ENCODE measurements around the gene CRIM1.

The CRIM1 gene

DNA sequence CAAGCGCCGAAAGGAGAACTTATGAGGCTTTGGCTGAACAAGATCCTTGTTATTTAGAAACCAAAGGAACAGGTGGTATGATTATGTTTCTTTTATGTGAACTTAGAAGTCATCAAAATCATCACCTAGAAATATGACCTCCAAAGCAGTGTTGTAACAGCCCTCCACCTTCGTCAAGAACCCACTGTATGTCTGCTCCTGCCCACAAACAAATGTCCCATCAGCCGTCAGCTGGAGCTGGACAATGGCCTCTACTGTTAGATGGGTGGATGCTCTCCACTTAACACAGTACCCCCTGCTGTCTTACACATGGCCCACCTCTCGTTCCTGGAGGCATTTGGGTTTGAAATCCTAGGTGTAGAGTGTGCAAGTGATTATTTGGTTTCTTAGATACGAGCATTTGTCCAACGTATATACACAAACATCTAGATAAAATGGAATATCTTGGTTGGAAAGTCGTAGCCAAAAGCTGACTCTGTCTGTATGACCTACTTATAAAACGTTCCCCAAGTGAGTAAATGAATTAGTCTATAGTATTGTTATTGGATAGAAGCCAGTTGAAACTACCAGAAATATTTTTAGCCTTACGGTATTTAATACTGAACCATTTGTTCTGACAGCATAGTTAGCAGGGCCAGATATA lies 113.0 kb downstream of the CRIM1 start:
- TF ChIP-seq CSDC2 (CRISPR knock-in tag; IDR thresholded peaks at IDR 0.05): no peak; the same call in 1 of the 2 replicates
- peak; percentile 54 for TF ChIP-seq ISL1 (CRISPR knock-in tag; IDR thresholded peaks at IDR 0.05)
- 0 out of 2 replicates have a peak, but pooled peaks have one; percentile 56 for TF ChIP-seq ZFP3 (CRISPR knock-in tag; IDR thresholded peaks at IDR 0.05)
- TF ChIP-seq, protein P1, sequence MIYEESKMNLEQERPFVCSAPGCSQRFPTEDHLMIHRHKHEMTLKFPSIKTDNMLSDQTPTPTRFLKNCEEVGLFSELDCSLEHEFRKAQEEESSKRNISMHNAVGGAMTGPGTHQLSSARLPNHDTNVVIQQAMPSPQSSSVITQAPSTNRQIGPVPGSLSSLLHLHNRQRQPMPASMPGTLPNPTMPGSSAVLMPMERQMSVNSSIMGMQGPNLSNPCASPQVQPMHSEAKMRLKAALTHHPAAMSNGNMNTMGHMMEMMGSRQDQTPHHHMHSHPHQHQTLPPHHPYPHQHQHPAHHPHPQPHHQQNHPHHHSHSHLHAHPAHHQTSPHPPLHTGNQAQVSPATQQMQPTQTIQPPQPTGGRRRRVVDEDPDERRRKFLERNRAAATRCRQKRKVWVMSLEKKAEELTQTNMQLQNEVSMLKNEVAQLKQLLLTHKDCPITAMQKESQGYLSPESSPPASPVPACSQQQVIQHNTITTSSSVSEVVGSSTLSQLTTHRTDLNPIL (CRISPR knock-in tag; IDR thresholded peaks at IDR 0.05; ENCODE audit: low read depth): 0 out of 2 replicates have a peak, but pooled peaks have one; percentile 41
- TF ChIP-seq, protein P2, sequence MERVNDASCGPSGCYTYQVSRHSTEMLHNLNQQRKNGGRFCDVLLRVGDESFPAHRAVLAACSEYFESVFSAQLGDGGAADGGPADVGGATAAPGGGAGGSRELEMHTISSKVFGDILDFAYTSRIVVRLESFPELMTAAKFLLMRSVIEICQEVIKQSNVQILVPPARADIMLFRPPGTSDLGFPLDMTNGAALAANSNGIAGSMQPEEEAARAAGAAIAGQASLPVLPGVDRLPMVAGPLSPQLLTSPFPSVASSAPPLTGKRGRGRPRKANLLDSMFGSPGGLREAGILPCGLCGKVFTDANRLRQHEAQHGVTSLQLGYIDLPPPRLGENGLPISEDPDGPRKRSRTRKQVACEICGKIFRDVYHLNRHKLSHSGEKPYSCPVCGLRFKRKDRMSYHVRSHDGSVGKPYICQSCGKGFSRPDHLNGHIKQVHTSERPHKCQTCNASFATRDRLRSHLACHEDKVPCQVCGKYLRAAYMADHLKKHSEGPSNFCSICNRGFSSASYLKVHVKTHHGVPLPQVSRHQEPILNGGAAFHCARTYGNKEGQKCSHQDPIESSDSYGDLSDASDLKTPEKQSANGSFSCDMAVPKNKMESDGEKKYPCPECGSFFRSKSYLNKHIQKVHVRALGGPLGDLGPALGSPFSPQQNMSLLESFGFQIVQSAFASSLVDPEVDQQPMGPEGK (CRISPR knock-in tag; IDR thresholded peaks at IDR 0.05; ENCODE audit: borderline replicate concordance): no peak; the same call in 1 of the 2 replicates
- ATAC-seq: peak; percentile 53

DNA sequence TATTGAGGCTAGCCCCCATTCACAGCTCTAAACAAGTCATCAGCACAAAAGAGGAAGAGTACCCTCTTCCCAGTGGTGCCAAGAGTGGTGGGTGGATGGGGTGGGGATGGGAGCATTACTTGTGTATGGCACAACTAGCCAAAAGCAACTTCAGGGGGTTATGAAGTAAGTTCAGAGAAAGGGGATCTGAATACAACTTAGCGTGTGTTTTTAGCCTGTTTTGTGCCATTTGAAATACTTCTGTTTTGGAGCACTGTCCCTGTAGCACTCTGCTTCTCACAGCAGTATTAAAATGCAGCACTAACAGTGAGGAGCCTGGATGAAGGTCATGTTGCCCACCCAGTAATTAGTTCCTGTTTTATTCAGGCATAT lies 113.5 kb downstream of the CRIM1 start:
- no peak; the same call in 2 of the 3 replicates for ATAC-seq
- TF ChIP-seq PPARA (CRISPR knock-in tag; IDR thresholded peaks at IDR 0.05; ENCODE audit: borderline replicate concordance) (no peak), CSDC2 (CRISPR knock-in tag; IDR thresholded peaks at IDR 0.05) (peak; percentile 10)

GRCh38 chr2:36469710-36470109 lies 114.1 kb downstream of the CRIM1 start:
- no peak for TF ChIP-seq ZFP30 (CRISPR knock-in tag; IDR thresholded peaks at IDR 0.05)
- ATAC-seq: no peak

DNA sequence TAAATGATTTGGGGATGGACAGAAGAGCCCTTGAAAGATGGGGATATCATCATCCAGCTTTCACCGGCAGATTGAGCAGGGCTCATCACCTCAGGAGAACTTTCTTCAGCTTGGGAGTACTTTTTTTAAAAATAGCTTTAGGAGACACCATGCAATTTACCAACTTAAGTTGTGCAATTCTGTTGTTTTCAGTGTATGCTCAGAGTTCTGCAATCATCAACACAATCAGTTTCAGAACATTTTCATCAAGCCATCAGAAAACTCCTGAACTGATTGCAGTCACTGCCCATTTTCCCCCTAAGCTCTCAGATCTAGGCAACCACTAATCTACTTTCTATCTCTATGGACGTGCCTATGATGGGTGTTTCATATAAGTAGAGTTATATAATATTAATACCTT lies 117.7 kb downstream of the CRIM1 start:
- no peak for ATAC-seq
- TF ChIP-seq GLIS3 (CRISPR knock-in tag; IDR thresholded peaks at IDR 0.05) (no peak), ISL1 (CRISPR knock-in tag; IDR thresholded peaks at IDR 0.05) (no peak), RARB (CRISPR knock-in tag; IDR thresholded peaks at IDR 0.05) (no peak), ZFP3 (CRISPR knock-in tag; IDR thresholded peaks at IDR 0.05) (no peak), TCF4 (CRISPR knock-in tag; IDR thresholded peaks at IDR 0.05; ENCODE audit: borderline replicate concordance) (no peak), BACH2 (CRISPR knock-in tag; IDR thresholded peaks at IDR 0.05; ENCODE audit: borderline replicate concordance) (no peak), ZNF565 (CRISPR knock-in tag; conservative IDR thresholded peaks at IDR 0.05; ENCODE audit: low read depth) (no peak)
- TF ChIP-seq, protein P3, sequence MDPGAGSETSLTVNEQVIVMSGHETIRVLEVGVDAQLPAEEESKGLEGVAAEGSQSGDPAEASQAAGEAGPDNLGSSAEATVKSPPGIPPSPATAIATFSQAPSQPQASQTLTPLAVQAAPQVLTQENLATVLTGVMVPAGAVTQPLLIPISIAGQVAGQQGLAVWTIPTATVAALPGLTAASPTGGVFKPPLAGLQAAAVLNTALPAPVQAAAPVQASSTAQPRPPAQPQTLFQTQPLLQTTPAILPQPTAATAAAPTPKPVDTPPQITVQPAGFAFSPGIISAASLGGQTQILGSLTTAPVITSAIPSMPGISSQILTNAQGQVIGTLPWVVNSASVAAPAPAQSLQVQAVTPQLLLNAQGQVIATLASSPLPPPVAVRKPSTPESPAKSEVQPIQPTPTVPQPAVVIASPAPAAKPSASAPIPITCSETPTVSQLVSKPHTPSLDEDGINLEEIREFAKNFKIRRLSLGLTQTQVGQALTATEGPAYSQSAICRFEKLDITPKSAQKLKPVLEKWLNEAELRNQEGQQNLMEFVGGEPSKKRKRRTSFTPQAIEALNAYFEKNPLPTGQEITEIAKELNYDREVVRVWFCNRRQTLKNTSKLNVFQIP (CRISPR knock-in tag; IDR thresholded peaks at IDR 0.05; ENCODE audit: borderline replicate concordance, low read depth): no peak

DNA sequence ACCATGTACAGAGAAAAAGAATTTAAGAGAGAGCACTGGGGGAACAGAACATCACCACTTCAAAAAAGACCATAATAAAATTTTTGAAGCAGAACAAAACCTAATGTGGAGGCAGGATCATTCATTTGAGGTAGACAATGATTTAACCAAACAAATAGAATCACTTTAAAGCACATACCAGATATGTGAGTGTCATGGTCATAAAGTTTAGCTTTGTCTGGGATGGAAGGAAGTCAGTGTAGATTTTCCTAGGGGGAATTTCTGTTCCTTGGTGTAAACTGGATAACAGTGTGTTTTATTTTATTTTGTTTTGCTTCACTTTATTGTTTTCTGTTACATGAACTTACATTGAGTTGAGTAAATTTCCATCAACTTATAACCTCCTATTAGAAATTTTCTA lies 120.8 kb downstream of the CRIM1 start:
- TF ChIP-seq, protein P4, sequence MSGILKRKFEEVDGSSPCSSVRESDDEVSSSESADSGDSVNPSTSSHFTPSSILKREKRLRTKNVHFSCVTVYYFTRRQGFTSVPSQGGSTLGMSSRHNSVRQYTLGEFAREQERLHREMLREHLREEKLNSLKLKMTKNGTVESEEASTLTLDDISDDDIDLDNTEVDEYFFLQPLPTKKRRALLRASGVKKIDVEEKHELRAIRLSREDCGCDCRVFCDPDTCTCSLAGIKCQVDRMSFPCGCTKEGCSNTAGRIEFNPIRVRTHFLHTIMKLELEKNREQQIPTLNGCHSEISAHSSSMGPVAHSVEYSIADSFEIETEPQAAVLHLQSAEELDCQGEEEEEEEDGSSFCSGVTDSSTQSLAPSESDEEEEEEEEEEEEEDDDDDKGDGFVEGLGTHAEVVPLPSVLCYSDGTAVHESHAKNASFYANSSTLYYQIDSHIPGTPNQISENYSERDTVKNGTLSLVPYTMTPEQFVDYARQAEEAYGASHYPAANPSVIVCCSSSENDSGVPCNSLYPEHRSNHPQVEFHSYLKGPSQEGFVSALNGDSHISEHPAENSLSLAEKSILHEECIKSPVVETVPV (CRISPR knock-in tag; IDR thresholded peaks at IDR 0.05): no peak
- no peak for TF ChIP-seq CSDC2 (CRISPR knock-in tag; IDR thresholded peaks at IDR 0.05)
- TF ChIP-seq TCF4 (CRISPR knock-in tag; IDR thresholded peaks at IDR 0.05; ENCODE audit: borderline replicate concordance): no peak
- TF ChIP-seq ZNF8 (CRISPR knock-in tag; IDR thresholded peaks at IDR 0.05): no peak
- TF ChIP-seq ARNTL (CRISPR knock-in tag; IDR thresholded peaks at IDR 0.05; ENCODE audit: borderline replicate concordance, low read depth): no peak
- TF ChIP-seq, protein P2 (CRISPR knock-in tag; IDR thresholded peaks at IDR 0.05; ENCODE audit: borderline replicate concordance): no peak
- TF ChIP-seq ZFP3 (CRISPR knock-in tag; IDR thresholded peaks at IDR 0.05): no peak
- TF ChIP-seq GLIS3 (CRISPR knock-in tag; IDR thresholded peaks at IDR 0.05): no peak
- no peak for TF ChIP-seq ISL1 (CRISPR knock-in tag; IDR thresholded peaks at IDR 0.05)
- no peak for TF ChIP-seq BACH2 (CRISPR knock-in tag; IDR thresholded peaks at IDR 0.05; ENCODE audit: borderline replicate concordance)
- no peak for TF ChIP-seq TOX (CRISPR knock-in tag; IDR thresholded peaks at IDR 0.05; ENCODE audit: borderline replicate concordance)
- TF ChIP-seq, protein P3 (CRISPR knock-in tag; IDR thresholded peaks at IDR 0.05; ENCODE audit: borderline replicate concordance, low read depth): no peak
- TF ChIP-seq, protein P5, sequence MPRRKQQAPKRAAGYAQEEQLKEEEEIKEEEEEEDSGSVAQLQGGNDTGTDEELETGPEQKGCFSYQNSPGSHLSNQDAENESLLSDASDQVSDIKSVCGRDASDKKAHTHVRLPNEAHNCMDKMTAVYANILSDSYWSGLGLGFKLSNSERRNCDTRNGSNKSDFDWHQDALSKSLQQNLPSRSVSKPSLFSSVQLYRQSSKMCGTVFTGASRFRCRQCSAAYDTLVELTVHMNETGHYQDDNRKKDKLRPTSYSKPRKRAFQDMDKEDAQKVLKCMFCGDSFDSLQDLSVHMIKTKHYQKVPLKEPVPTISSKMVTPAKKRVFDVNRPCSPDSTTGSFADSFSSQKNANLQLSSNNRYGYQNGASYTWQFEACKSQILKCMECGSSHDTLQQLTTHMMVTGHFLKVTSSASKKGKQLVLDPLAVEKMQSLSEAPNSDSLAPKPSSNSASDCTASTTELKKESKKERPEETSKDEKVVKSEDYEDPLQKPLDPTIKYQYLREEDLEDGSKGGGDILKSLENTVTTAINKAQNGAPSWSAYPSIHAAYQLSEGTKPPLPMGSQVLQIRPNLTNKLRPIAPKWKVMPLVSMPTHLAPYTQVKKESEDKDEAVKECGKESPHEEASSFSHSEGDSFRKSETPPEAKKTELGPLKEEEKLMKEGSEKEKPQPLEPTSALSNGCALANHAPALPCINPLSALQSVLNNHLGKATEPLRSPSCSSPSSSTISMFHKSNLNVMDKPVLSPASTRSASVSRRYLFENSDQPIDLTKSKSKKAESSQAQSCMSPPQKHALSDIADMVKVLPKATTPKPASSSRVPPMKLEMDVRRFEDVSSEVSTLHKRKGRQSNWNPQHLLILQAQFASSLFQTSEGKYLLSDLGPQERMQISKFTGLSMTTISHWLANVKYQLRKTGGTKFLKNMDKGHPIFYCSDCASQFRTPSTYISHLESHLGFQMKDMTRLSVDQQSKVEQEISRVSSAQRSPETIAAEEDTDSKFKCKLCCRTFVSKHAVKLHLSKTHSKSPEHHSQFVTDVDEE (CRISPR knock-in tag; IDR thresholded peaks at IDR 0.05): no peak
- no peak for ATAC-seq
